Measurements from ENCODE around the gene KIAA1217.

KIAA1217 gene

DNA sequence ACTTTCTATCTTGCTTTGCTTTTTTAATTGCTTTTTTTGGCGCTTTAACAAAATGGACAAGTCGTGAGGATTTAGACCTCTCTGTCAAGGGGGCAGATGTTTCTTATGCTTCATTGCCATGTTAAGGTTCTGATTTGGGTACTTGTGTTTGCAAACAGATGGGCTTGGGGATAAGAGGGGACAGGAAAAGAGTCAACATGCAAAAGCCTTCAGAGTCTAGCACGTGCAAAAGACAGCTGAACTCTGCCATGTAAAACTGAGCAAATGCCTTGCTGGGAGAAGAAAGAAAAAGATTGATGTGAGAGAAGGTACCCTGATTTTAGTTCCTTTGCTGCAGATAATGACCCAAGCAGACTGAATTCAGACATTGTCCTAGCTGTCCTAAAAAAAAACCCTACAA, 173.1 kb downstream of the KIAA1217 start:
- Histone ChIP-seq H3K27me3 (ENCODE audit: control insufficient read depth, insufficient read depth, low read length) (no peaks in the 10 kb centered on the region), H3K4me3 (ENCODE audit: low read length) (no peak overlapping the region), H3K27ac (ENCODE audit: low read length) (no peak overlapping the region), H3K4me1 (ENCODE audit: control insufficient read depth, low read depth, low read length) (peaks cover 25% of the 10 kb centered on the region), H3K9me3 (ENCODE audit: control insufficient read depth, low read depth, low read length) (no peaks in the 10 kb centered on the region), H3K36me3 (ENCODE audit: control insufficient read depth, low read depth, low read length) (no peaks in the 10 kb centered on the region), H3K9ac (ENCODE audit: low read length) (no peak overlapping the region)

DNA sequence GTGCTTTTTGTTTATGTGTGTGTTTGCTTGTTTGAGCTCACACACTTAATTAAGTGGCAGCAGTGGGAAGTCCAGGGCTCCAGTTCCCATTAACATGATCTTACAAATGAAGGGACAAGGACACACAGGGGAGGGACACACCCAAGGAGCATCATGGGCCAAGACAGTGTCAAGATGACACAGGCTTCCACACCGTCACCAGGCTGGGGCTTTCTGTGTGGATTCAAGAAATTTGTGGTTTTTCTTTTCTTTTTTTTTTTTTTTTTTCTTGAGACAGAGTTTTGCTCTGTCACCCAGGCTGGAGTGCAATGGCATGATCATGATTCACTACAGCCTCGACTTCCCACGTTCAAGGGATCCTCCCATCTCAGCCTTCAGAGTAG, 173.6 kb downstream of the KIAA1217 start:
- no peaks in the 10 kb centered on the region for H3K9me3 ChIP-seq (ENCODE audit: control insufficient read depth, low read depth, low read length)
- H3K36me3 ChIP-seq (ENCODE audit: control insufficient read depth, low read depth, low read length): no peaks in the 10 kb centered on the region
- no peak overlapping the region for H3K4me3 ChIP-seq (ENCODE audit: low read length)
- no peaks in the 10 kb centered on the region for H3K27me3 ChIP-seq (ENCODE audit: control insufficient read depth, insufficient read depth, low read length)
- H3K4me1 ChIP-seq (ENCODE audit: control insufficient read depth, low read depth, low read length): peaks cover 25% of the 10 kb centered on the region
- no peak overlapping the region for H3K9ac ChIP-seq (ENCODE audit: low read length)
- H3K27ac ChIP-seq (ENCODE audit: low read length): no peak overlapping the region

DNA sequence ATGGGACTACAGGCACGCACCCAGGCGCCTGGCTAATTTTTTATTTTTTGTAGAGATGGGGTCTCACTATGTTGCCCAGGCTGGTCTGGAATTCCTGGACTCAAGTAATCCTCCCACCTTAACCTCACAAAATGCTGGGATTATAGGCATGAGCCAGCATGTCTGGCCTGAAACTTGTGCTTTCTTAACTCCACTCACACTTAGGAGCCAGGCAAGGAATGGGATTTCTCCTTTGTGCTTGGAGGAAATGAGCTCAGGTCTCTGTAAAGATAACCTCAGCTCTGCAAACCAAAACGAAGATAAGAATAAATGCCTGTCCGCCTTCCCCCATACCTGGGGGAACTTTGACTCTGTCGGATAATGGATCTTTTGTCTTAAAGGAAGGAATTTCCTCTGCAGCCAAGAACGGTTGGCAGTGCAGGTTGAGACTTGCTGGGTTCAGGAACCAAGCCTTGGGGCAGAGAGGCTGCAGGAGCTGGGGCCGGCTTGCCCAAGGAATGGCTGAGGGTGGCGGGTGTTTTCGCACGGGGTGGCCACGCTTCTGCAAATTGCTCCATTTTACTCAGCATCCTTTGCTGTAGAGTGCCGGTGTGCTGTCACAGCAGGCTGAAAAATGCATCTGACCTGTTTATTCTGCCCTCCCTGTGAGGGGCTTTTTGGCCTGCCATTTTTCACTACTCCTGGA, 174.2 kb downstream of the KIAA1217 start:
- Histone ChIP-seq H3K4me3 (ENCODE audit: low read length) (no peak overlapping the region), H3K27me3 (ENCODE audit: control insufficient read depth, insufficient read depth, low read length) (no peaks in the 10 kb centered on the region), H3K27ac (ENCODE audit: low read length) (no peak overlapping the region), H3K9me3 (ENCODE audit: control insufficient read depth, low read depth, low read length) (no peaks in the 10 kb centered on the region), H3K36me3 (ENCODE audit: control insufficient read depth, low read depth, low read length) (no peaks in the 10 kb centered on the region), H3K4me1 (ENCODE audit: control insufficient read depth, low read depth, low read length) (peaks cover 25% of the 10 kb centered on the region), H3K9ac (ENCODE audit: low read length) (peak overlapping the region; percentile 20)

DNA sequence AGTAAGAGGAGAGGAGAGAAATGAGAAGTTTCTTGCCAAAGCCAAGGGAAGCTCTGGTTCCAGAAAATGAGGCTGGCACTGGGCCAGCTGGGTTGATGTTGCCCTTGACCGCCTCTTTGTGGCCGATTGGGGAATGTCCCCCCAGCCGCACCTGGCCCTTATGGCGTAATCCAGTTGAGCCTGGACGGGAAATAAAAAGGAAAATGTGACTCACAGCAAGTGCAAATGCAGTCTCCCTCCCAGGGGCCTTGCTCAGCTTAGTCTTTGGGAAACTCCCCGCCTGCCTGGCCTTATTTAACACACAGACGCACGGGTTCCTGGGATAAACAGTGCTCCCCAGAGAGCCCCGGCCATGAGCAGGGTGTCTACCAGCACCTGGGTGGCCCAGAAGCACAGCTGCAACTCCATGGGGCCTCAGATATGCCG, 174.8 kb downstream of the KIAA1217 start:
- Histone ChIP-seq H3K4me1 (ENCODE audit: control insufficient read depth, low read depth, low read length) (peaks cover 25% of the 10 kb centered on the region), H3K4me3 (ENCODE audit: low read length) (no peak overlapping the region), H3K27ac (ENCODE audit: low read length) (no peak overlapping the region), H3K36me3 (ENCODE audit: control insufficient read depth, low read depth, low read length) (no peaks in the 10 kb centered on the region), H3K9me3 (ENCODE audit: control insufficient read depth, low read depth, low read length) (no peaks in the 10 kb centered on the region), H3K27me3 (ENCODE audit: control insufficient read depth, insufficient read depth, low read length) (no peaks in the 10 kb centered on the region), H3K9ac (ENCODE audit: low read length) (peak overlapping the region; percentile 20)

DNA sequence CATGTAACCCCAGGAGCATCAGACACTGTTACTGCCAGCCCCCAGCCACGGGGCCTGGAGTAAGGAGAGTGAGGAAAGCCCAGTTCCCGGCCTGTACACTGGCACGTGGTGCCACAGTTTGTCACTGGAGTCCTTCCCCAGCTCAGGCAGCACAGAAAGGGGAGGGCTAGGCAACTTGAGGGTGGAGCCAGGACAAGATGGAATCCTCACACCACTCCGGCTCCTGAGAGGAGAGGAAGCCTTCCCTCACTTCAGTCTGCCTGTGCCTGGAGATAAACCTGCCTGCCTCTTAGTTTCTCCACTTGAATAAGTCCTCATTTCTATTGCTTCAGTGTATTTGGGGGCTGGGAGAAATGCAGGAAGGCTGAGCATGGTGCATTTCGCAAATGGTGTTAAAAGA, 176.0 kb downstream of the KIAA1217 start:
- Histone ChIP-seq H3K9ac (ENCODE audit: low read length) (no peak overlapping the region), H3K36me3 (ENCODE audit: control insufficient read depth, low read depth, low read length) (no peaks in the 10 kb centered on the region), H3K4me1 (ENCODE audit: control insufficient read depth, low read depth, low read length) (peaks cover 25% of the 10 kb centered on the region), H3K27me3 (ENCODE audit: control insufficient read depth, insufficient read depth, low read length) (no peaks in the 10 kb centered on the region), H3K4me3 (ENCODE audit: low read length) (no peak overlapping the region), H3K27ac (ENCODE audit: low read length) (peak overlapping the region; percentile 24), H3K9me3 (ENCODE audit: control insufficient read depth, low read depth, low read length) (no peaks in the 10 kb centered on the region)

DNA sequence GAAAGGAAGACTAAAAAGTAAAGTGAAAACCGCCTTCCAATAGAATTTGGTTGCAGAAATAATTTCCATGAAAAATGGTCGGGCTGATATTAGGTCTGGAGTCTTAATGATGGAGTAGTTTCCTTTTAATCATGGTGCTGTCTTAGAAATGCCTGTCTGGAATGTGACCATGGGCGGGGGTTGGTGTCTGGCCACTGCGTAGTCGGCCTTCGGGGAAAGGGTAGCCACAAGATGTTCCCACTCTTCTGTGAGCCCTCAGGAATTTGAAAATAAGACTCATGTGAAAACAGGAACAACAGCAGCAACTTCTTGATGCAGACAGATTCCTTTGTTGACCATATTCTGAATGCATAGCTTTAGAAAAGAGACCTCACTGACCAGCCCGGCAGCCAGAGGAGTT, 176.8 kb downstream of the KIAA1217 start:
- Histone ChIP-seq H3K4me1 (ENCODE audit: control insufficient read depth, low read depth, low read length) (peaks cover 30% of the 10 kb centered on the region), H3K36me3 (ENCODE audit: control insufficient read depth, low read depth, low read length) (no peaks in the 10 kb centered on the region), H3K4me3 (ENCODE audit: low read length) (no peak overlapping the region), H3K9ac (ENCODE audit: low read length) (no peak overlapping the region), H3K27ac (ENCODE audit: low read length) (no peak overlapping the region), H3K9me3 (ENCODE audit: control insufficient read depth, low read depth, low read length) (no peaks in the 10 kb centered on the region), H3K27me3 (ENCODE audit: control insufficient read depth, insufficient read depth, low read length) (no peaks in the 10 kb centered on the region)

DNA sequence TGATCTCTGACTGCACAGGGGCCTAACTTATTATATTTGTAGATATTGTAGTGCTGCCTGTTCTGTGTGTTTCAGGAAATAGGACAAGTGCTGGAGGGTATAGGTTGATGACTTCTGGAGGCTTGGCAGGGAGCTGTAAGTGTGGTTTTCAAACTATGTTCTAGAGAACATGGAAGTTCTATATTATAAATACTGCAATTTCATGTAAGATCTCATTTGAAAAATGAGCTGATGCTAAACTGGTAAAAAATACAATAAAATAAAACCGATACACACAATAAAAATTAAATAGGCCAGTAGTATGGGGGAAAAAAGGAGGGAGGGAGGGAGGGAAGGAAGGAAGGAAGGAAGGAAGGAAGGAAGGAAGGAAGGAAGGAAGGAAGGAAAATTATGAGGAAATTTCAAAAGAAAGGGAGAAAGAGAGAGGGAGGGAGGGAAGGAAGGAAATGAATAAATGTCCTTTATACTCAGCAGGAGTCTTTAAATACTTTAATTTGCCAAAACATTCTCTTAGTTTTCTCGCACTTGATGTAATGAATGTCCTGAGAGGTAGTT, 181.3 kb downstream of the KIAA1217 start:
- Histone ChIP-seq H3K9ac (ENCODE audit: low read length) (no peak overlapping the region), H3K4me3 (ENCODE audit: low read length) (no peak overlapping the region), H3K36me3 (ENCODE audit: control insufficient read depth, low read depth, low read length) (no peaks in the 10 kb centered on the region), H3K27me3 (ENCODE audit: control insufficient read depth, insufficient read depth, low read length) (no peaks in the 10 kb centered on the region), H3K27ac (ENCODE audit: low read length) (no peak overlapping the region), H3K4me1 (ENCODE audit: control insufficient read depth, low read depth, low read length) (peaks cover 13% of the 10 kb centered on the region), H3K9me3 (ENCODE audit: control insufficient read depth, low read depth, low read length) (no peaks in the 10 kb centered on the region)

DNA sequence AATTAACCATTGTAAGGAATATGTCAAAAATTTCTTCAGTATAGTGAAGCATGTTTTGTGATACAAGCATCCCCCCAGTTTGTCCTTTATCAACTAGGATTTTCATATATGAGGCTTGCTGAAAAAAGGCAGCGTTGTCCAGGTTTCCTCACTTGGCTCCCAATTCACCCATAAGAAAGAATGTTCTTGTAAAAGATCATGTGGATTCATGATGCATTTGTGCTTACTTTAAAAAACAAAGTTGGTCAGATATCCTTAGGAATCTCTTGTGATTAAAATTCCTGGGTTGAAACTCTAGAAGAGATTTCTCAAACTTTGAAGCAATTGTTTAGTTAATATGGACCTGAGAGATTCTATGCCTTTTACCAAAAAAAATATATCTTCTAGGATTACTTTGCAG, 181.8 kb downstream of the KIAA1217 start:
- Histone ChIP-seq H3K9me3 (ENCODE audit: control insufficient read depth, low read depth, low read length) (no peaks in the 10 kb centered on the region), H3K27ac (ENCODE audit: low read length) (no peak overlapping the region), H3K4me1 (ENCODE audit: control insufficient read depth, low read depth, low read length) (peaks cover 9% of the 10 kb centered on the region), H3K9ac (ENCODE audit: low read length) (no peak overlapping the region), H3K36me3 (ENCODE audit: control insufficient read depth, low read depth, low read length) (no peaks in the 10 kb centered on the region), H3K27me3 (ENCODE audit: control insufficient read depth, insufficient read depth, low read length) (no peaks in the 10 kb centered on the region), H3K4me3 (ENCODE audit: low read length) (no peak overlapping the region)

DNA sequence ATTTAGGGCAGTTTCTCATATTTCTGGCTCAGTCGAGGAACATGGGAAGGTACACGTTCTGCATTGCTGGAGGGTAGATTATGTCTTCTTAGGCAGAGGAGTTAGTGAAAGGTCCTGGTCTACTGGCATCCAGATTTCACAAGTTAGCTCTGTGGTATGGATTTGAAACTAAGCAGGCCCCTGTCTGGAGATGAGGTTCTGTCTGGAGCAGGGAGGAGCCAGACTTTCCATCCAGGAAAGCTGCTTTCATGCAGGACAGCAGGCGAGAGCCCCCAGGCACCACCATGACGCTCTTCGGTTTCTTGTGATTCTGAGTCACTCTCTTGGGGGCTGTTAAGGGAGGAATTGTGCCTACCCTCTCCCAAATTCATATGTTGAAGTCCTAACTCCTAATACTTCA, 184.3 kb downstream of the KIAA1217 start:
- Histone ChIP-seq H3K27me3 (ENCODE audit: control insufficient read depth, insufficient read depth, low read length) (no peaks in the 10 kb centered on the region), H3K9me3 (ENCODE audit: control insufficient read depth, low read depth, low read length) (no peaks in the 10 kb centered on the region), H3K36me3 (ENCODE audit: control insufficient read depth, low read depth, low read length) (no peaks in the 10 kb centered on the region), H3K4me3 (ENCODE audit: low read length) (no peak overlapping the region), H3K9ac (ENCODE audit: low read length) (no peak overlapping the region), H3K4me1 (ENCODE audit: control insufficient read depth, low read depth, low read length) (peaks cover 6% of the 10 kb centered on the region), H3K27ac (ENCODE audit: low read length) (no peak overlapping the region)

DNA sequence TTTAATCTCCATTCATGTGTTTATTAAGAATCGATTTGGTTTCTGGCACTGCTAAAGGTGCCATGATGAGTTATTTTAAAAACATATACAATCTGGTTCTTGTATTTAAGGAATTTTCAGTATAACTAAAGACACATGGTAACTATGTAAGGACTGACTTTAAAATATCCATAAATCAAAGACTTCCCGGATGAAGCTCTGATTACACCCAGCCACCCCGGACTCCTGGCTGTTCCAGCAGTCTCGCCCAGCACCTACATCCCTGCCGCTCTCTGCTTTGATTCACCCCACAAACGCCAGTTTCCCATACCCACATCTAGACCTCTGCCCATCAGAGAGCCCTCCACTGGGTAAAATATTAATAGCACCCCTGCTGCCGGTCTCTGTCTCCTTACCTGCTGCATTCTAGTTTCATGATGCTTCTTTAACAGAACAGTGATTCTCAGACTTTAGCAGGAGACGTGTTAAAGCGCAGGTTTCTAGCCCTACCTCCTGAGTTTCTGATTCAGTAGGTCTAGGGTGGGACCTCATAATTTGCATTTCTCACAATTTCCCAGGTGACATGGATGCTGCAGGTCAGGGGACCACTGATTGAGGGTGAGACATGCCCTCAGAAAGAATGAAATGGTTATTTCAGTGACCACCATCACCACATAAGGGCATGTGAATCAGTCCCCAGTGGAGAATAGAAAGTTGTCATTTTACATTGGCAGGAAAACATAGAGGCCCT, 185.7 kb downstream of the KIAA1217 start:
- H3K4me1 ChIP-seq (ENCODE audit: control insufficient read depth, low read depth, low read length): peaks cover 6% of the 10 kb centered on the region
- no peak overlapping the region for H3K27ac ChIP-seq (ENCODE audit: low read length)
- no peak overlapping the region for H3K4me3 ChIP-seq (ENCODE audit: low read length)
- H3K27me3 ChIP-seq (ENCODE audit: control insufficient read depth, insufficient read depth, low read length): no peaks in the 10 kb centered on the region
- no peaks in the 10 kb centered on the region for H3K36me3 ChIP-seq (ENCODE audit: control insufficient read depth, low read depth, low read length)
- no peaks in the 10 kb centered on the region for H3K9me3 ChIP-seq (ENCODE audit: control insufficient read depth, low read depth, low read length)
- H3K9ac ChIP-seq (ENCODE audit: low read length): no peak overlapping the region

DNA sequence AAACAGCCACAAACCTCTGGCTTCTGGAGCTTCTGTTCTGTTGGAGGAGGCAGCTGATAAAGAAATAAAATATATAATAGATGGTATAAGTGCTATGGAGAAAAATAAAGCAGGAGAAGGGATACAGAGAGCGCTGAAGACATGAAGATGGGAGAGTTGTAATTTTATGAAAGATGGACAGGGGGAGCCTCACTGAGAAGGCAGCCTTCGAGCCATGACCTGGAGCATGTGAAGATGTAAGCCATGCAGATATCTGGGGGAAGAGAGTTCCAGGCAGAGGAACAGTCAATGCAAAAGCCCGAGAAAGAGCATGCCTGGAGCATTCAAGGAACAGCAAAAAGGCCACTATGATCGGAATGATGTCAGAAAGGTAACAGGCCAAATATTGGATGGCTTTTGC, 187.5 kb downstream of the KIAA1217 start:
- H3K27ac ChIP-seq (ENCODE audit: low read length): no peak overlapping the region

DNA sequence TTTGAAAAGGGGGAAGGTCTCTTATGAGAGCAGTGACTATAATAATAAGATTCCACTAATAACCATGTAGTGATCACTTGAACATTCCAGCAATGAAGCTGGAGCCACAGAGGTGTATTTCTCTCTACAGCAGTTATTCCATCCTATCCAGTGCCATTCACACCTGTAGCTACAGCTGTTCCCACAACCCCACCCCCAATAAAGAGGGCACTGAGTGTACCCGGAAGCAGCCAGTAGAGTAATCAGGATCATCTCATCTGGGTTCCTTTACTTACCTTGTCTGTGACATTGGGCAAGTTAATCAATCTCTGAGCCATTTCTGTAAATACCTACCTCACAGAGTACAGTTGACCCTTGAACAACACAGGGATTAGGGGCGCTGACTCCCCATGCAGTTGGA, 188.7 kb downstream of the KIAA1217 start:
- Histone ChIP-seq H3K9ac (ENCODE audit: low read length) (no peak overlapping the region), H3K4me3 (ENCODE audit: low read length) (no peak overlapping the region), H3K36me3 (ENCODE audit: control insufficient read depth, low read depth, low read length) (no peaks in the 10 kb centered on the region), H3K27ac (ENCODE audit: low read length) (no peak overlapping the region), H3K27me3 (ENCODE audit: control insufficient read depth, insufficient read depth, low read length) (no peaks in the 10 kb centered on the region), H3K9me3 (ENCODE audit: control insufficient read depth, low read depth, low read length) (no peaks in the 10 kb centered on the region), H3K4me1 (ENCODE audit: control insufficient read depth, low read depth, low read length) (no peaks in the 10 kb centered on the region)

More for the DNA sequence above, 187.5 kb downstream of the KIAA1217 start:
- H3K4me3 ChIP-seq (ENCODE audit: low read length): no peak overlapping the region
- no peak overlapping the region for H3K9ac ChIP-seq (ENCODE audit: low read length)
- no peaks in the 10 kb centered on the region for H3K9me3 ChIP-seq (ENCODE audit: control insufficient read depth, low read depth, low read length)
- no peaks in the 10 kb centered on the region for H3K27me3 ChIP-seq (ENCODE audit: control insufficient read depth, insufficient read depth, low read length)
- no peaks in the 10 kb centered on the region for H3K4me1 ChIP-seq (ENCODE audit: control insufficient read depth, low read depth, low read length)
- H3K36me3 ChIP-seq (ENCODE audit: control insufficient read depth, low read depth, low read length): no peaks in the 10 kb centered on the region

All from iPS-18a (cell line).